Measurements from ENCODE around the gene SLC34A3.
"Not testable (repeated sequence)": the region's sequence is repeated elsewhere in the genome, so short reads cannot be mapped to it uniquely, and the experiment has no call there.

SLC34A3 gene

GRCh38 chr9:137256362-137256761 is 25.7 kb downstream of the SLC34A3 start:
- peak overlapping the region; percentile 89 for H3K4me3 ChIP-seq (ENCODE audit: low read length)
- TF ChIP-seq CTCF (IDR thresholded peaks at IDR 0.05; ENCODE audit: insufficient read depth, low read depth, low read length, missing control alignments), result no peak
- no peak for DNase-seq (ENCODE audit: low read depth)

- DNase-seq (ENCODE audit: low read depth), result no peak
- no peak for TF ChIP-seq CTCF (IDR thresholded peaks at IDR 0.05; ENCODE audit: insufficient read depth, low read depth, low read length, missing control alignments)
- H3K4me3 ChIP-seq (ENCODE audit: low read length), result peak overlapping the region; percentile 89
These were observed 26.2 kb downstream of the SLC34A3 start for GRCh38 chr9:137256856-137257255.

GRCh38 chr9:137262173-137262908 is 31.6 kb downstream of the SLC34A3 start:
- not testable (repeated sequence) for H3K4me3 ChIP-seq (ENCODE audit: low read length); DNase-seq (ENCODE audit: low read depth)
- peak; percentile 50 for TF ChIP-seq CTCF (IDR thresholded peaks at IDR 0.05; ENCODE audit: insufficient read depth, low read depth, low read length, missing control alignments)

GRCh38 chr9:137262909-137263285 is 32.2 kb downstream of the SLC34A3 start:
- DNase-seq (ENCODE audit: low read depth), result no peak
- no peak for TF ChIP-seq CTCF (IDR thresholded peaks at IDR 0.05; ENCODE audit: insufficient read depth, low read depth, low read length, missing control alignments)
- H3K4me3 ChIP-seq (ENCODE audit: low read length), result no peak overlapping the region

- H3K4me3 ChIP-seq (ENCODE audit: low read length), result no peak overlapping the region
- TF ChIP-seq CTCF (IDR thresholded peaks at IDR 0.05; ENCODE audit: insufficient read depth, low read depth, low read length, missing control alignments), result no peak
- no peak for DNase-seq (ENCODE audit: low read depth)
These were observed 32.8 kb downstream of the SLC34A3 start for GRCh38 chr9:137263506-137263905.

GRCh38 chr9:137264067-137264466 is 33.4 kb downstream of the SLC34A3 start:
- H3K4me3 ChIP-seq (ENCODE audit: low read length), result no peak overlapping the region
- no peak for DNase-seq (ENCODE audit: low read depth)
- TF ChIP-seq CTCF (IDR thresholded peaks at IDR 0.05; ENCODE audit: insufficient read depth, low read depth, low read length, missing control alignments), result no peak
